Measurements from ENCODE around the gene LTA4H.

LTA4H gene

DNA sequence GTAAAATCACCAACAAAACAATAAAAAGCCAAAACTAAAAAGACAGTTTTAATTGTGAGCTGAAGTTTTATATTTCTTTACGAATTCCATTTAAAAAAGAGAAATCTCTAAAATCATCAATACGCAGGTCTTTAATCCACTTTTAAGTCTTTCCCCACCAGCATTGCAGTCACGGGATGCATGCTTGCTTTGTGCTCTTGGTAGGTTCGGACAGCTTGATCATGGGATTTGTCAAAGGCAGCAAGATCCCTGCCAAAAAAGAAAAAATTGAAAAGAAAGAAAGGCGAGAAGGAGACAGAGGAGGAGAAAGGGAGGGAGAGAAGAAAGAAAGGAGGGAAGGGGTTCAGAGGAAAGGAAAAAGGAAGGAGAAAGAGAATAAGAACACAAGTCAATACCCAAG lies 34.5 kb downstream of the LTA4H start:
- Histone ChIP-seq H3K4me1 (ENCODE audit: low read length) (no peaks in the 10 kb centered on the region), H3K9me3 (replicated peaks; ENCODE audit: insufficient read depth, low read length) (no peaks in the 10 kb centered on the region), H3K79me2 (ENCODE audit: low read length) (no peaks in the 10 kb centered on the region), H3K36me3 (replicated peaks; ENCODE audit: insufficient read depth, low read length) (no peaks in the 10 kb centered on the region), H3K27ac (ENCODE audit: low read length) (no peak overlapping the region), H3K27me3 (replicated peaks; ENCODE audit: insufficient read depth, low read length) (no peaks in the 10 kb centered on the region), H2AFZ (ENCODE audit: low read length) (no peak overlapping the region), H3K4me3 (ENCODE audit: low read length) (no peak overlapping the region), H3K9me2 (replicated peaks; ENCODE audit: insufficient read depth, low read length) (no peaks in the 10 kb centered on the region), H3K9ac (ENCODE audit: low read length) (no peak overlapping the region), H3K4me2 (ENCODE audit: low read depth, low read length) (no peak overlapping the region), H3F3A (ENCODE audit: insufficient read depth, low read length) (no peaks in the 10 kb centered on the region), H4K20me1 (ENCODE audit: insufficient read depth, low read length) (no peaks in the 10 kb centered on the region)
- no peak for DNase-seq
- TF ChIP-seq EZH2 (optimal IDR thresholded peaks at IDR 0.05; ENCODE audit: low read depth, low read length) (no peak), EZH2phosphoT487 (IDR thresholded peaks at IDR 0.05; ENCODE audit: low read length) (no peak)
- TF ChIP-seq, protein P1, sequence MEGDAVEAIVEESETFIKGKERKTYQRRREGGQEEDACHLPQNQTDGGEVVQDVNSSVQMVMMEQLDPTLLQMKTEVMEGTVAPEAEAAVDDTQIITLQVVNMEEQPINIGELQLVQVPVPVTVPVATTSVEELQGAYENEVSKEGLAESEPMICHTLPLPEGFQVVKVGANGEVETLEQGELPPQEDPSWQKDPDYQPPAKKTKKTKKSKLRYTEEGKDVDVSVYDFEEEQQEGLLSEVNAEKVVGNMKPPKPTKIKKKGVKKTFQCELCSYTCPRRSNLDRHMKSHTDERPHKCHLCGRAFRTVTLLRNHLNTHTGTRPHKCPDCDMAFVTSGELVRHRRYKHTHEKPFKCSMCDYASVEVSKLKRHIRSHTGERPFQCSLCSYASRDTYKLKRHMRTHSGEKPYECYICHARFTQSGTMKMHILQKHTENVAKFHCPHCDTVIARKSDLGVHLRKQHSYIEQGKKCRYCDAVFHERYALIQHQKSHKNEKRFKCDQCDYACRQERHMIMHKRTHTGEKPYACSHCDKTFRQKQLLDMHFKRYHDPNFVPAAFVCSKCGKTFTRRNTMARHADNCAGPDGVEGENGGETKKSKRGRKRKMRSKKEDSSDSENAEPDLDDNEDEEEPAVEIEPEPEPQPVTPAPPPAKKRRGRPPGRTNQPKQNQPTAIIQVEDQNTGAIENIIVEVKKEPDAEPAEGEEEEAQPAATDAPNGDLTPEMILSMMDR (IDR thresholded peaks at IDR 0.05; ENCODE audit: low read length): no peak

DNA sequence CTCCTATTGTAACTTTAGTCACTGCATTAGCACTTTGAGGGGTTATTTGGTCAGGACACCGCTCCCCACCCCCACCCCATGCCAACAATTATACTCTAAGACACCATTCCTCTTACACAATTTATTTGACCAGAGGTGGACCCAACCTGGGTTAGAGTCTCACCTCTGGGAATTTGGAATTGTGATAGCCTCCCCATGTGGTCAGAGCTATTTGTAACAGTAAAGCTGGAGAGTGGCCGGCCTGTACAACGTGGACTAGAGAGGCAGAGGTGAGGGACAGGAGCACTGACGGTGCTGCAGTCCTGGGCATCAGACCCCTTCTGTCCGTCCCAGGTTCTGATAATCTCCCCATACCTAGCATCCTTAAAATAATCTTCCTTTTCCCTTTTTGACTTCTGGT lies 35.9 kb downstream of the LTA4H start:
- H2AFZ ChIP-seq (ENCODE audit: low read length): no peak overlapping the region
- no peak overlapping the region for H3K27ac ChIP-seq (ENCODE audit: low read length)
- H3F3A ChIP-seq (ENCODE audit: insufficient read depth, low read length): no peaks in the 10 kb centered on the region
- H3K4me2 ChIP-seq (ENCODE audit: low read depth, low read length): no peak overlapping the region
- no peaks in the 10 kb centered on the region for H3K36me3 ChIP-seq (replicated peaks; ENCODE audit: insufficient read depth, low read length)
- no peaks in the 10 kb centered on the region for H3K9me2 ChIP-seq (replicated peaks; ENCODE audit: insufficient read depth, low read length)
- H3K9me3 ChIP-seq (replicated peaks; ENCODE audit: insufficient read depth, low read length): no peaks in the 10 kb centered on the region
- TF ChIP-seq, protein P1 (IDR thresholded peaks at IDR 0.05; ENCODE audit: low read length): no peak
- TF ChIP-seq EZH2 (optimal IDR thresholded peaks at IDR 0.05; ENCODE audit: low read depth, low read length) (no peak), EZH2phosphoT487 (IDR thresholded peaks at IDR 0.05; ENCODE audit: low read length) (no peak)
- H4K20me1 ChIP-seq (ENCODE audit: insufficient read depth, low read length): no peaks in the 10 kb centered on the region
- no peak for DNase-seq
- H3K4me3 ChIP-seq (ENCODE audit: low read length): no peak overlapping the region
- H3K4me1 ChIP-seq (ENCODE audit: low read length): no peaks in the 10 kb centered on the region
- H3K27me3 ChIP-seq (replicated peaks; ENCODE audit: insufficient read depth, low read length): no peaks in the 10 kb centered on the region
- no peaks in the 10 kb centered on the region for H3K79me2 ChIP-seq (ENCODE audit: low read length)
- no peak overlapping the region for H3K9ac ChIP-seq (ENCODE audit: low read length)

DNA sequence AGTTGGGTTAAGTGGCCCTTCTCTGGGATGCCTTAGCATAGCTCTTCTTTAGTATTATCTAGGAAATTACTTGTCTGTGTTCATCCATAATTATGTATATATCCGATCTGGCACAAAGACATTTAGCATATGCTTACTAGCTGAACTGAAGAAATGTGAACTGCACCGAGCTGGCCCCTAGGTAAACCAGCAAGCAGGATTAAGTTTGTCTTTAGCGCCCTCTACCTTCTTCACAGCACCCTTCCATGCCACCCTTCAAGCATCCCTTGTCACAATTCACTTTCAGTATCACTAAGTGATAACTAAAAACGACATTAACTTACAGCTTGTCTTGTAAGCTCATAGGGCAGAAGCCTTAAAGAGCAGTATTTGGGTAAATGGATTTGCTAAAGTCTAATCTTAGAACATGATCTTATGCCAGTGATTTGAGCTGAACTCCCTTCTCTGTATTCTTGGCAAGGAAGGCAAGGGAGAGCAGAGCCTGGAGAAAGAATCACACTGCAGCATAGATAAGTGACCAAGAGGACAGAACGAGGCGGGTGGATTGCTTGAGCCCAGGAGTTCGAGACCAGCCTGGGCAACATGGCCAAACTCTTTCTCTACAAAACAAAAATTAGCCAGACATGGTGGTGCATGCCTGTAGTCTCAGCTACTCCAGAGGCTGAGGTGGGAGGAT lies 36.6 kb downstream of the LTA4H start:
- Histone ChIP-seq H3K4me3 (ENCODE audit: low read length) (no peak overlapping the region), H3K9me3 (replicated peaks; ENCODE audit: insufficient read depth, low read length) (no peaks in the 10 kb centered on the region), H3K4me1 (ENCODE audit: low read length) (no peaks in the 10 kb centered on the region), H3K36me3 (replicated peaks; ENCODE audit: insufficient read depth, low read length) (no peaks in the 10 kb centered on the region), H4K20me1 (ENCODE audit: insufficient read depth, low read length) (no peaks in the 10 kb centered on the region), H3K27ac (ENCODE audit: low read length) (no peak overlapping the region), H3K9ac (ENCODE audit: low read length) (no peak overlapping the region), H3K9me2 (replicated peaks; ENCODE audit: insufficient read depth, low read length) (no peaks in the 10 kb centered on the region), H3K4me2 (ENCODE audit: low read depth, low read length) (peak overlapping the region; percentile 19; the same call in 1 of the 2 replicates), H3K79me2 (ENCODE audit: low read length) (no peaks in the 10 kb centered on the region), H3K27me3 (replicated peaks; ENCODE audit: insufficient read depth, low read length) (no peaks in the 10 kb centered on the region), H3F3A (ENCODE audit: insufficient read depth, low read length) (no peaks in the 10 kb centered on the region), H2AFZ (ENCODE audit: low read length) (no peak overlapping the region)
- DNase-seq: peak; percentile 86
- TF ChIP-seq EZH2phosphoT487 (IDR thresholded peaks at IDR 0.05; ENCODE audit: low read length): no peak
- TF ChIP-seq, protein P1 (IDR thresholded peaks at IDR 0.05; ENCODE audit: low read length): peak; percentile 86

All from MM.1S (cell line).